ENCODE measurements around the gene ACOXL. TPM values are rescaled to one million over a fixed set of nuclear protein-coding genes. Genes with fewer than 3 reads are reported as not detected.

Gene ACOXL
- total RNA-seq, 2 donors from 2014 or later: 11.7 to 12.3 TPM

GRCh38 chr2:110726285-110726684 lies 6.1 kb upstream of the ACOXL start:
- 96% methylated on average over 2 of the region's 2 CpGs; no CpG with 5 or more reads in 1 of the 2 experiments for WGBS, 2 experiments (ENCODE audit: insufficient coverage in 1 of 2, insufficient read length in 1 of 2)
- DNase-seq: no peak
- peaks cover 5% of the 10 kb centered on the region for H3K4me1 ChIP-seq (ENCODE audit: control insufficient read depth, insufficient read depth, low read length)

GRCh38 chr2:110727923-110728322 lies 4.5 kb upstream of the ACOXL start:
- Mint-ChIP-seq H3K36me3 (ENCODE audit: low read depth) (no peaks in the 10 kb centered on the region), H3K4me1 (peaks cover 6% of the 10 kb centered on the region), H3K27me3 (ENCODE audit: insufficient read depth) (peaks cover 27% of the 10 kb centered on the region), H3K27ac (no peak overlapping the region), H3K4me3 (no peak overlapping the region), H3K9me3 (no peaks in the 10 kb centered on the region)
- Histone ChIP-seq H3K9ac (ENCODE audit: extremely low read depth, low read length, poor library complexity, severe bottlenecking) (no peak overlapping the region), H3K4me1 (ENCODE audit: control insufficient read depth, insufficient read depth, low read length) (peaks cover 5% of the 10 kb centered on the region), H3K27ac (ENCODE audit: low read depth, low read length) (no peak overlapping the region), H3K27me3 (ENCODE audit: control insufficient read depth, insufficient read depth, low read length, poor library complexity, severe bottlenecking) (peaks cover 22% of the 10 kb centered on the region), H3K36me3 (ENCODE audit: control insufficient read depth, insufficient read depth, low read length) (no peaks in the 10 kb centered on the region), H3K9me3 (ENCODE audit: control insufficient read depth, low read length) (peaks cover 5% of the 10 kb centered on the region), H3K4me3 (ENCODE audit: low read length) (no peak overlapping the region)
- DNase-seq: no peak
- 94 to 100% methylated on average over 1 to 4 of the region's 4 CpGs for WGBS, 2 experiments (ENCODE audit: insufficient coverage in 1 of 2, insufficient read length in 1 of 2)
- no peak for TF ChIP-seq CTCF (conservative IDR thresholded peaks at IDR 0.05)

More at GRCh38 chr2:110726285-110726684, 6.1 kb upstream of the ACOXL start:
- H3K9me3 ChIP-seq (ENCODE audit: control insufficient read depth, low read length): peaks cover under 1% of the 10 kb centered on the region
- Mint-ChIP-seq H3K4me1 (peaks cover 6% of the 10 kb centered on the region), H3K27ac (no peak overlapping the region), H3K4me3 (no peak overlapping the region), H3K9me3 (no peaks in the 10 kb centered on the region), H3K36me3 (ENCODE audit: low read depth) (no peaks in the 10 kb centered on the region), H3K27me3 (ENCODE audit: insufficient read depth) (peaks cover 21% of the 10 kb centered on the region)
- peaks cover 5% of the 10 kb centered on the region for H3K27me3 ChIP-seq (ENCODE audit: control insufficient read depth, insufficient read depth, low read length, poor library complexity, severe bottlenecking)
- no peaks in the 10 kb centered on the region for H3K36me3 ChIP-seq (ENCODE audit: control insufficient read depth, insufficient read depth, low read length)
- no peak overlapping the region for H3K9ac ChIP-seq (ENCODE audit: extremely low read depth, low read length, poor library complexity, severe bottlenecking)
- no peak overlapping the region for H3K4me3 ChIP-seq (ENCODE audit: low read length)
- no peak overlapping the region for H3K27ac ChIP-seq (ENCODE audit: low read depth, low read length)
- no peak for TF ChIP-seq CTCF (conservative IDR thresholded peaks at IDR 0.05)

- DNase-seq: peak; percentile 73
- no peaks in the 10 kb centered on the region for H3K36me3 Mint-ChIP-seq (ENCODE audit: low read depth)
- no peaks in the 10 kb centered on the region for H3K9me3 Mint-ChIP-seq
- H3K27me3 ChIP-seq (ENCODE audit: control insufficient read depth, insufficient read depth, low read length, poor library complexity, severe bottlenecking): peaks cover 32% of the 10 kb centered on the region
- no peak overlapping the region for H3K4me3 Mint-ChIP-seq
- peak overlapping the region; percentile 40 for H3K27ac Mint-ChIP-seq
- WGBS, 2 experiments (ENCODE audit: insufficient coverage in 1 of 2, insufficient read length in 1 of 2): 63 to 92% methylated on average over 5 to 7 of the region's 7 CpGs
- H3K9ac ChIP-seq (ENCODE audit: extremely low read depth, low read length, poor library complexity, severe bottlenecking): no peak overlapping the region
- TF ChIP-seq CTCF (conservative IDR thresholded peaks at IDR 0.05): peak; percentile 11
- peaks cover 5% of the 10 kb centered on the region for H3K9me3 ChIP-seq (ENCODE audit: control insufficient read depth, low read length)
- no peak overlapping the region for H3K4me3 ChIP-seq (ENCODE audit: low read length)
- peaks cover 9% of the 10 kb centered on the region for H3K4me1 ChIP-seq (ENCODE audit: control insufficient read depth, insufficient read depth, low read length)
- H3K27me3 Mint-ChIP-seq (ENCODE audit: insufficient read depth): peaks cover 32% of the 10 kb centered on the region
- H3K36me3 ChIP-seq (ENCODE audit: control insufficient read depth, insufficient read depth, low read length): no peaks in the 10 kb centered on the region
- H3K4me1 Mint-ChIP-seq: peaks cover 15% of the 10 kb centered on the region
- H3K27ac ChIP-seq (ENCODE audit: low read depth, low read length): no peak overlapping the region
Measured at GRCh38 chr2:110729106-110729505, 3.3 kb upstream of the ACOXL start.
